A673 (cell line): ENCODE measurements around the gene SEBOX.

Source experiments
- CTCF ChIP-seq: fragments of 300-800, 200-600 bp; sonication (generic); conservative IDR thresholded peaks from 2 replicates; pipeline ENCODE4 v1.5.1; 2017; ENCODE audit warnings: low read depth, mild to moderate bottlenecking, antibody characterized with exemption, low read length, moderate library complexity, mixed read lengths
- EZH2 ChIP-seq: fragments of 200-600 bp; sonication (generic); IDR thresholded peaks from 2 replicates; pipeline ENCODE4 v1.6.1; 2017; ENCODE audit warnings: borderline replicate concordance, low read depth, mild to moderate bottlenecking, mixed read lengths, antibody characterized with exemption, low read length; ENCODE audit not compliant: poor library complexity, severe bottlenecking

- no peak for TF ChIP-seq CTCF
- TF ChIP-seq EZH2 = no peak
Observed at GRCh38 chr17:28326114-28326513, 38.9 kb downstream of the SEBOX start.
